Activated CD4-positive, CD25-positive, alpha-beta regulatory T cell (primary cell): ENCODE data around the gene GPX1.

ENCODE experiments used
- DNase-seq, 4 experiments: peaks; one replicate each; lab custom pipeline; 2025; lab: John Stamatoyannopoulos, UW

GPX1 gene

DNA sequence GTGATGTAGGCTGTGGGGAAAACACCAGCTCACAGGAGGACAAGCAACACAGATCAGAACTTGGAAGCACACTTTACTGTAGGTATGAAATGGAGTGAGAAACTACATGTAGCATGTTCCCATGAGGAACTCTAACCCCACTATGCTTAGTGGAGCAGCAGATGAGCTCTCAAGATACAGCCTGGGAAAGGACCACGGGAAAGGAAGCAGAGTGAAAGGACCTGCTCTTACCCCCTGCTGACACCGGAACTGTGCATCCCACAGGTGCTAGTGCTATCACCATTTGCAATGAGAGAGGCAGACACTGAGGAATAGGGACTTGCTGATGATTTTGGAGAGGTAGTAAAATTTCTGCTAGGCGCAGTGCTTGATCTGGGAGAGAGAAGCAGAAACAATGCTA, 46.9 kb downstream of the GPX1 start:
- DNase-seq, result no peak

DNA sequence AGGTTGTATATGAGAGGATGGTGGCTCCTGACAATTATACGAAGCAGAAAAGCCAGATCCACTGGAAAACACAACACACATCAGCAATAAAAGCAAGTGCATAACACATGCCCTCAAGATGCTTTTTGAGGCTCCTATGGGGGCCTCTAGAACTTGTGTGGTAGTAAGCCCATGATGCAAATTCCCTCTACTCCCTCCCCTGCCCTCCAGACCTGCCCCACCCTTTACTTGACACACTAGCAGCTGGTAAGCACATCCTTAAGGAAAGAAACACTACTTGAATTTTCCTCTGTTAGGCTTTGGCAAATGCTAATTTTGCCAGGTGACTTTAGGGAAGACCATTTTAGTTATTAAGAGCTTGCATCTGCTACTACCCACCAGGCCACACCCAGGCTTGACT, 47.5 kb downstream of the GPX1 start:
- no peak for DNase-seq
